ENCODE measurements around the gene MCCD1.

DNA sequence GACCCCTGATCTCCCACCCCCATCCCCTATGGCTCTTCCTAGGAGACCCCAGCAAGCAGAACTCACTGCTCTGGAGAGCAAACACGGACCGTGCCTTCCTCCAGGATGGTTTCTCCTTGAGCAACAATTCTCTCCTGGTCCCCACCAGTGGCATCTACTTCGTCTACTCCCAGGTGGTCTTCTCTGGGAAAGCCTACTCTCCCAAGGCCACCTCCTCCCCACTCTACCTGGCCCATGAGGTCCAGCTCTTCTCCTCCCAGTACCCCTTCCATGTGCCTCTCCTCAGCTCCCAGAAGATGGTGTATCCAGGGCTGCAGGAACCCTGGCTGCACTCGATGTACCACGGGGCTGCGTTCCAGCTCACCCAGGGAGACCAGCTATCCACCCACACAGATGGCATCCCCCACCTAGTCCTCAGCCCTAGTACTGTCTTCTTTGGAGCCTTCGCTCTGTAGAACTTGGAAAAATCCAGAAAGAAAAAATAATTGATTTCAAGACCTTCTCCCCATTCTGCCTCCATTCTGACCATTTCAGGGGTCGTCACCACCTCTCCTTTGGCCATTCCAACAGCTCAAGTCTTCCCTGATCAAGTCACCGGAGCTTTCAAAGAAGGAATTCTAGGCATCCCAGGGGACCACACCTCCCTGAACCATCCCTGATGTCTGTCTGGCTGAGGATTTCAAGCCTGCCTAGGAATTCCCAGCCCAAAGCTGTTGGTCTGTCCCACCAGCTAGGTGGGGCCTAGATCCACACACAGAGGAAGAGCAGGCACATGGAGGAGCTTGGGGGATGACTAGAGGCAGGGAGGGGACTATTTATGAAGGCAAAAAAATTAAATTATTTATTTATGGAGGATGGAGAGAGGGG is 44.7 kb downstream of the MCCD1 start:
- TF ChIP-seq, protein P1, sequence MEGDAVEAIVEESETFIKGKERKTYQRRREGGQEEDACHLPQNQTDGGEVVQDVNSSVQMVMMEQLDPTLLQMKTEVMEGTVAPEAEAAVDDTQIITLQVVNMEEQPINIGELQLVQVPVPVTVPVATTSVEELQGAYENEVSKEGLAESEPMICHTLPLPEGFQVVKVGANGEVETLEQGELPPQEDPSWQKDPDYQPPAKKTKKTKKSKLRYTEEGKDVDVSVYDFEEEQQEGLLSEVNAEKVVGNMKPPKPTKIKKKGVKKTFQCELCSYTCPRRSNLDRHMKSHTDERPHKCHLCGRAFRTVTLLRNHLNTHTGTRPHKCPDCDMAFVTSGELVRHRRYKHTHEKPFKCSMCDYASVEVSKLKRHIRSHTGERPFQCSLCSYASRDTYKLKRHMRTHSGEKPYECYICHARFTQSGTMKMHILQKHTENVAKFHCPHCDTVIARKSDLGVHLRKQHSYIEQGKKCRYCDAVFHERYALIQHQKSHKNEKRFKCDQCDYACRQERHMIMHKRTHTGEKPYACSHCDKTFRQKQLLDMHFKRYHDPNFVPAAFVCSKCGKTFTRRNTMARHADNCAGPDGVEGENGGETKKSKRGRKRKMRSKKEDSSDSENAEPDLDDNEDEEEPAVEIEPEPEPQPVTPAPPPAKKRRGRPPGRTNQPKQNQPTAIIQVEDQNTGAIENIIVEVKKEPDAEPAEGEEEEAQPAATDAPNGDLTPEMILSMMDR (IDR thresholded peaks at IDR 0.05) = no peak
- TF ChIP-seq POLR2A (IDR thresholded peaks at IDR 0.05) (no peak), POLR2AphosphoS5 (IDR thresholded peaks at IDR 0.05) (no peak)

Data from suprapubic skin (tissue), 4 donors.